Loucy (cell line): ENCODE results near the gene SLC3A2.

ENCODE experiments used
- H2AFZ ChIP-seq: fragments of 200-600 bp; sonication (generic); 2 replicates; pipeline ENCODE4 v1.6.0; 2016; ENCODE audit warnings: antibody characterized with exemption, mild to moderate bottlenecking, low read length, moderate library complexity
- H3F3A ChIP-seq: fragments of 200-600 bp; 2 replicates; pipeline ENCODE4 v1.6.0; 2016; ENCODE audit warnings: antibody characterized with exemption, low read depth, mild to moderate bottlenecking
- H3K27me3 ChIP-seq: fragments of 200-600 bp; sonication (generic); 2 replicates; pipeline ENCODE4 v1.6.1; 2014; ENCODE audit warnings: low read length, mild to moderate bottlenecking; ENCODE audit not compliant: insufficient read depth, poor library complexity, severe bottlenecking
- H3K36me3 ChIP-seq: fragments of 200-600 bp; sonication (generic); 2 replicates; pipeline ENCODE4 v1.6.1; 2016; ENCODE audit warnings: low read length; ENCODE audit not compliant: insufficient read depth
- H3K4me1 ChIP-seq: fragments of 200-600 bp; sonication (generic); 2 replicates; pipeline ENCODE4 v1.5.1; 2014; ENCODE audit warnings: low read length, mild to moderate bottlenecking; ENCODE audit not compliant: insufficient read depth, poor library complexity, severe bottlenecking
- H3K4me2 ChIP-seq: fragments of 200-600 bp; sonication (generic); 2 replicates; pipeline ENCODE4 v1.6.0; 2014; ENCODE audit warnings: antibody characterized with exemption, low read length, low read depth, mild to moderate bottlenecking; ENCODE audit not compliant: poor library complexity, severe bottlenecking
- H3K4me3 ChIP-seq: fragments of 200-600 bp; sonication (generic); 2 replicates; pipeline ENCODE4 v1.5.1; 2014; ENCODE audit warnings: low read length, mild to moderate bottlenecking, mixed read lengths; ENCODE audit not compliant: poor library complexity, severe bottlenecking
- H3K79me2 ChIP-seq: fragments of 200-600 bp; sonication (generic); 2 replicates; pipeline ENCODE4 v1.6.1; 2014; ENCODE audit warnings: low read length; ENCODE audit not compliant: insufficient read depth
- H3K9ac ChIP-seq: fragments of 200-600 bp; sonication (generic); 2 replicates; pipeline ENCODE4 v1.6.0; 2014; ENCODE audit warnings: mild to moderate bottlenecking, low read depth, low read length, moderate library complexity; ENCODE audit not compliant: poor library complexity, severe bottlenecking
- H3K9me2 ChIP-seq: fragments of 200-600 bp; sonication (generic); replicated peaks from 2 replicates; pipeline ENCODE4 v1.6.1; 2016; ENCODE audit warnings: low read depth, low read length, mixed read lengths
- H3K9me3 ChIP-seq: fragments of 200-600 bp; sonication (generic); 2 replicates; pipeline ENCODE4 v1.6.1; 2014; ENCODE audit warnings: mild to moderate bottlenecking, antibody characterized with exemption, low read length, low read depth; ENCODE audit not compliant: insufficient read depth
- H4K20me1 ChIP-seq: fragments of 200-600 bp; sonication (generic); 2 replicates; pipeline ENCODE4 v1.6.0; 2014; ENCODE audit warnings: antibody characterized with exemption, low read length, mild to moderate bottlenecking; ENCODE audit not compliant: insufficient read depth, poor library complexity, severe bottlenecking
- CTCF ChIP-seq: fragments of 200-600 bp; sonication (generic); conservative IDR thresholded peaks from 2 replicates; pipeline ENCODE4 v1.5.1; 2014; ENCODE audit warnings: mild to moderate bottlenecking, antibody characterized with exemption, low read length
- EZH2phosphoT487 ChIP-seq: fragments of 200-600 bp; IDR thresholded peaks from 2 replicates; pipeline ENCODE4 v1.6.1; 2018; ENCODE audit warnings: antibody characterized with exemption, mild to moderate bottlenecking, moderate library complexity, borderline replicate concordance

The SLC3A2 gene

GRCh38 chr11:62852523-62853188 is 28.0 kb upstream of the SLC3A2 start:
- H4K20me1 ChIP-seq, result peaks cover 43% of the 10 kb centered on the region
- no peak overlapping the region for H2AFZ ChIP-seq
- TF ChIP-seq EZH2phosphoT487, result no peak
- no peak for TF ChIP-seq CTCF
- H3K4me3 ChIP-seq, result peak overlapping the region; percentile 90
- peaks cover 26% of the 10 kb centered on the region; the same call in 1 of the 2 replicates for H3F3A ChIP-seq
- peaks cover 62% of the 10 kb centered on the region for H3K79me2 ChIP-seq
- H3K27me3 ChIP-seq, result peaks cover 11% of the 10 kb centered on the region
- peaks cover 40% of the 10 kb centered on the region for H3K36me3 ChIP-seq
- H3K9ac ChIP-seq, result peak overlapping the region; percentile 99
- H3K4me2 ChIP-seq, result peak overlapping the region; percentile 98
- no peaks in the 10 kb centered on the region for H3K9me3 ChIP-seq
- H3K9me2 ChIP-seq, result no peaks in the 10 kb centered on the region
- peaks cover 35% of the 10 kb centered on the region for H3K4me1 ChIP-seq

DNA sequence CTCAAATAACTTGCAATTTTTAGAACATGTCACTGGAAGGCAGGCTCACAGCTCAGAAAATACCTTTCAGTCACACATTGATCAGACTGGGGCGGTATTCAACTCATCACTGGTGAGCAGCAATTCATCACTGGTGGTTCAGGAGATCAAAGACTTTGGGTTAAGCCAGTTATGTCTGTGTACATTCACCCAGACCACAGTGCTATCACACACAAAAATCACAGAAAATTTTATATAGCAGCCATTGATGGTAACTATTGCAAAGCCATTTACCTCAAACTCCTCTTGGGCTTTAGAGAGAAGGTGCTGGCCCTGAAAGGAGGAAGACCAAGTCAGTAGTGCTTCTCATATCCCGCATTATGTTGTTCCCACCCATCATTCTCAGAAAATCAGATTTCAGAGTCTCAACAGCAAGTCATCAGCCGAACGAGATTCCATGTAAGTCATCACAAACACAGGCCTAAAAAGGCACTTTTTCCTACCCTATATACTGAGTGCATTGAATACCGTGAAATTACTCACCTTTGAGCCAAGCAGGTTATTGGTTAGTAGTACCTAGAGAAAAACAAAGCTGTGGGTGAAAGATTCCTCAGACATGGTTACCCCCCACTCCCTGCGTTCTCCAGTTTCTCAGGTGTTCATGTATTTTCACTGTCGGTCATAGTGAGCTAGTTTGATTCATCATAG is 27.3 kb upstream of the SLC3A2 start:
- Histone ChIP-seq H3K27me3 (peaks cover 11% of the 10 kb centered on the region), H3K9ac (peak overlapping the region; percentile 99), H3K79me2 (peaks cover 70% of the 10 kb centered on the region), H3K36me3 (peaks cover 40% of the 10 kb centered on the region), H3F3A (peaks cover 26% of the 10 kb centered on the region; the same call in 1 of the 2 replicates), H4K20me1 (peaks cover 43% of the 10 kb centered on the region), H2AFZ (no peak overlapping the region), H3K4me3 (peak overlapping the region; percentile 90), H3K9me3 (no peaks in the 10 kb centered on the region), H3K4me2 (peak overlapping the region; percentile 98), H3K9me2 (no peaks in the 10 kb centered on the region), H3K4me1 (peaks cover 43% of the 10 kb centered on the region)
- no peak for TF ChIP-seq CTCF
- no peak for TF ChIP-seq EZH2phosphoT487

DNA sequence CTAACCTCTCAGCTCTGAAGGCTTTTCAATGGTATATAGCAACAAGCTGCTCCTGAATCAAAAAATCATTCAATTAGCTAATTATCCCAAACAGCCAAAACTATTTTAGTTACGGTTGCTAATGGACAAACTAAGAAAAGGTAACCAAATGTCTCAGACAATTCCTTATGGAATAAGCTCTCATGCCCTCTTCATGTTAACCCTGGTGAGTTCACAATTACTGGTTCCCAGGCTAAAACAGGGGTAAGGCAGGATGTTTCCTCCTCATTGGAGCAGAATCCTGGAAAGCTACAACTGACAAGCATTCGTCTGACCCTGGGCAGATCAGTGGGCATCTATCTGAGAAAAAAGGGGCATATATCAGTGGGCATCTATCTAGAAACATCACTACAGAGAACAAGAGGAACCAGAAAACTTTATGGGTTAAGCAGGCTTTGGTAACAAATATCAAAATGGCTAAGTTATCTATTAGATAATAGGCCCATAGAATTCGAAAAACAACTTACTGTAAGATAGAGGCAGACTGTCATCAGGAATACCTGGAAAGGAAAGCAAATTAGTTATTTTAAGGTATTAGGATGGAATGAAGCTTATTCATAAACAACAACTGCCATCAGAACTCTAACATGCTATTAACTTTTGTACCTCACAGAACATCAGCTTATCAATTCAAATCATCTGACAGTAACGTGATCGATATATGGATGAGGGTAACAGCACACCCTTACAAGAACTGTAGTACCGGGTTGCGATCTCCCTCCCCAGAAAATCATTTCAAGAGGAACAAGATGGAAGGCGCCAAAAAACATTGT is 26.5 kb upstream of the SLC3A2 start:
- Histone ChIP-seq H3K27me3 (peaks cover 11% of the 10 kb centered on the region), H3F3A (peaks cover 26% of the 10 kb centered on the region; the same call in 1 of the 2 replicates), H3K9me3 (no peaks in the 10 kb centered on the region), H3K79me2 (peaks cover 70% of the 10 kb centered on the region), H3K36me3 (peaks cover 40% of the 10 kb centered on the region), H3K4me1 (peaks cover 43% of the 10 kb centered on the region), H3K9me2 (no peaks in the 10 kb centered on the region), H4K20me1 (peaks cover 43% of the 10 kb centered on the region), H3K4me3 (peak overlapping the region; percentile 90), H2AFZ (no peak overlapping the region), H3K4me2 (peak overlapping the region; percentile 98), H3K9ac (peak overlapping the region; percentile 99)
- TF ChIP-seq EZH2phosphoT487 (no peak), CTCF (no peak)
